NCI-H69 (cell line): Measurements from ENCODE around the gene HIVEP3.

Experiments
- DNase-seq: peaks from one replicate; lab custom pipeline; 2025; lab: John Stamatoyannopoulos, UW

HIVEP3 gene

GRCh38 chr1:41533016-41533730 lies 385.5 kb downstream of the HIVEP3 start:
- no peak for DNase-seq

- no peak for DNase-seq
These were observed 386.3 kb downstream of the HIVEP3 start for GRCh38 chr1:41532206-41532975.

- DNase-seq = no peak
These were observed 388.3 kb downstream of the HIVEP3 start for GRCh38 chr1:41530411-41530810.

GRCh38 chr1:41529621-41530395 lies 388.9 kb downstream of the HIVEP3 start:
- DNase-seq = no peak

GRCh38 chr1:41528726-41529605 lies 389.8 kb downstream of the HIVEP3 start:
- no peak for DNase-seq

- no peak for DNase-seq
These were observed 390.6 kb downstream of the HIVEP3 start for GRCh38 chr1:41528106-41528505.

- DNase-seq = no peak
These were observed 391.7 kb downstream of the HIVEP3 start for GRCh38 chr1:41526956-41527561.

GRCh38 chr1:41525891-41526587 lies 392.7 kb downstream of the HIVEP3 start:
- peak; percentile 43 for DNase-seq

GRCh38 chr1:41524676-41525675 lies 393.7 kb downstream of the HIVEP3 start:
- no peak for DNase-seq

GRCh38 chr1:41523949-41524675 lies 394.6 kb downstream of the HIVEP3 start:
- no peak for DNase-seq

GRCh38 chr1:41523071-41523470 lies 395.7 kb downstream of the HIVEP3 start:
- no peak for DNase-seq

GRCh38 chr1:41521766-41522165 lies 397.0 kb downstream of the HIVEP3 start:
- no peak for DNase-seq

GRCh38 chr1:41520951-41521752 lies 397.6 kb downstream of the HIVEP3 start:
- DNase-seq = no peak

GRCh38 chr1:41519667-41520066 lies 399.1 kb downstream of the HIVEP3 start:
- DNase-seq = no peak

- no peak for DNase-seq
These were observed 400.3 kb downstream of the HIVEP3 start for GRCh38 chr1:41518471-41518870.

- peak; percentile 56 for DNase-seq
These were observed 401.7 kb downstream of the HIVEP3 start for GRCh38 chr1:41517062-41517438.

GRCh38 chr1:41516168-41517061 lies 402.3 kb downstream of the HIVEP3 start:
- DNase-seq = peak; percentile 84
